ENCODE measurements around the gene ELMOD3. TPM values are rescaled to one million over a fixed set of nuclear protein-coding genes. Genes with fewer than 3 reads are reported as not detected.
A peak's percentile ranks its signal among the peaks of the same experiment; 100 is the strongest.
"Not testable (repeated sequence)": the region's sequence is repeated elsewhere in the genome, so short reads cannot be mapped to it uniquely, and the experiment has no call there.

ELMOD3 gene
- total RNA-seq, 1 donor from 2014 or later, result 27.0 TPM

DNA sequence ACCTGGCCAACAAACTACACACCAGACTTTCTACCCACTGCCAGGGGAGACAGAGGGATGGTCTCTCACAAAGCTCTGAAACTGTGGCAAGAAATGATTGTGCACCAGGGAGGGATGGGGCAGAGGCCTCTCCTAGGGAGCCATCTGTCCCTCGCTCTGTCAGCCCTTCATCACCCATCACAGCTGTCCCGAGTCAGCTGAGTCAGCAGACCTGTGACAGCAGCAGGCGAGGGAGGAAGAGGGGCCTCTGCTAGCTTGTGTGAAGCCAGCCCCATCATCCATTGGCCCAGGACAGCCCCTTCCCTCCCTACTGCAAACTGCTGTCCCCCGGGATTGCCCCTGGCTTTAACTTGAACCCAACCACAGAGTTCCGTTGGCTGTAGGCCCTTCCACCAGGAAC, 69.0 kb downstream of the ELMOD3 start:
- DNase-seq (ENCODE audit: low spot score), result no peak

DNA sequence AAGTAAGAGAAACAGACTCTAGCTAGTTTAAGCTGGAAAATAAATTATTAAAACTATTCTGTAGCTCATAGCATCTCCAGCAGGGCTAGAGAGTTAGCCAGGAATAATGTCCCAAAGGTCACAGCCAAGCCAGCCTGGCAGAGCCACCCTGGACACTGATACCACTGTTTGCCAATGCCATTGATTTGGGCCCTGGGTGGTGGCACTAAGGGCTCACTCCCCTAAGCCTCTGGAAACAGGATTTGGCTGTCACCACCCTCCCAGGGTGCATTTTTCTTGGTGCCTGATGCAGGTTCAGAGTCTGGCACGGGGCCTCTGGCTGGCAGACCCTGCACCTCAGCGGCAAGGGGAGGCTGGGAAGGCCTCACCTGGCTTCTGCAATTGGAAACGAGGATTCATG, 71.0 kb downstream of the ELMOD3 start:
- DNase-seq (ENCODE audit: low spot score), result no peak

DNA sequence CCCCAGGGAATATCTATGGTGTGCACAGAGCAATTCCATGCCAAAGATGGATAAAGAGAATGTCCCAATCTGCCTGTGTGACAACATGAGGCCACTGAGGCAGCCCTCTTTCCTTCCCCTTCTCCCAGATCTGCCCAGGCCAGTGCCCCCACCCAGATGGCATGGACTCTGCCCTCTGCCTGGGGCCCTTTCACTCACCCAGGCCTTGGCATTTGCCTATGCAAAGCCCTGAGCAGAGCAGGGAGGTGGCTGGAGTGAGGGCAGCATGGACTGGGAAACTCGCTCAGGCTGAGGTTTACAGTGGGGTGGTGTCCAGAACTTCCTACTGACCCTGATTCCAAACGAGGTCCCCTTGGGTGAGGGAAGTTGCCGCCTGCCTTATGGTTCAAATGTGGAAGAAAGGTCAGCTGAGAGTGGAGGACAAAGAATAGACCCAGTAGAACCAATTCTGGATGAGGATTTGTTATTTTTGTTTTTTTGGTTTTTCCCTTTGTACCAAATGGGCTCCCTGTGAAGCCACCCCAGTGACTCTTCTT, 72.8 kb downstream of the ELMOD3 start:
- DNase-seq (ENCODE audit: low spot score), result no peak

DNA sequence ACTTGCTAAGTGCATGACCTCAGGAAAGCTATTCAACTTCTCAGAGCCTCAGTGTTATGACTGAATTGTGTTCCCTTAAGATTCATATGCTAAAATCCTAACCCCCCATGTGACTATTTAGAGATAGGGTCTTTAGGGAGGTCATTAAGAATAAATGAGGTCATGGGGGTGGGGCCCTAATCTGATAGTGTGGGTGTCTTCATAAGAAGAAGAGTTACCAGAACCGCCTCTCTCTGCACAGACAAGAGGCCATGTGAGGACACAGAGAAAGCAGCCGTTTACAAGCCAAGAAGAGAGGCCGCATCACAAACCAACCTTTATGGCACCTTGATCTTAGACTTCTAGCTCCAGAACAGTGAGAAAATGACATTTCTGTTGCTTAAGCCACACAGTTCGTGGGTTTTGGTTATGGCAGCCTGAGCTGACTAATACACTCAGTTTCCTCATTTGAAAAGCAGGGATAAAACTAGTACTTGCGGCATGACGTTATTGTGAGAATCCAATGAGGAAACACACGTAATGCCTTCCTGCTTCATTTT, 73.8 kb downstream of the ELMOD3 start:
- no peak for DNase-seq (ENCODE audit: low spot score)

DNA sequence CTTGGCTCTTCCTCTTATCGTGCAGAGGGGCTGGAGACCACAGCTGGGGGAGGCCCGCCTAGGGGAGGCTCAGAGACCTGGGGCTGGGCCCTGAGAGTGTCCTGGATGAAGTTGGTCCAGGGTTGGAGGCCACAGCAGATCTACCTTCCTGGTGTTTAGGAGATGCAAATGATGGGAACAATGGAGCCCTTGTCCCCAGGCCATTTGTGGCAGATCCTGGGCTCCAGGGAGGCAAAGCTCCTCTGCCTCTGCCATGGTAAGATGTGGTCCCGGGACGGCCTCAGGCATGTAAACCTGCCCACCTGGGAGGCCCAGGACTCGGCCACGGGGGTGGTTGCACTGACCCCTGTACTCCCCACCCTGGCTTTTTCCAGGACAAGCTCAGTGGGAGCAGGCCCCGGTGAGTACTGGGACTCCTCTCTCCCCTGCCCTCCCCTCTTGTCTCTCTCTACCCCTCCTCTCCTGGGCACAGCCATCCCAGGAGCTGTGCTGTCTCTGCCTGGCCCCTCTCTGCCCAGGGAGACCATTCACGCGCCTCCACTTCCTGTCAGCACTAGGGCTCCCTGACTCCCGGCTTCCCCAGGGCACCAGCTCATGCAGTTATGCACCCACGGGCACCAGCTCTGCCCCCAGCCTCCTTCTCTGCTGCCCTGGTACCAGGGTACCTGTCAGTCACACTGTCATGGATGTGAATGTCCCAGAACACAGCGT, 74.8 kb downstream of the ELMOD3 start:
- no peak for DNase-seq (ENCODE audit: low spot score)

DNA sequence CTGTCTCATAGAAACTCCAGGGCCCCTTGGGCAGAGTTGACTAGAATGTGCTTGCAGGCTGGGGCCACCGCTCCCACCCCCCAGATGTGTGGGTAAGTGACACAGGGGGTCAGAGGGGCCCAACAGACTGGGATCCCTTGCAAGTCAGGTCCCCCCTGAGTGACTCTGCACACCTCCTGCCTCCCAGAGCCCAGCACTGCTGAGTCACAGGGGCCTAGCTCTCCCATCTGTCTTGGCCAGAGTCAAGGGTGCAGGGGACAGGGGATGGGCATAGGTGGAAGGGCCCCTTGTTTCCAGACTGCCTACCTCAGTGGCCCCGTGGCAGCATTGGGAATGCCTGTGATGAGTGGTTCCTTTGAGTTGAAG, 75.3 kb downstream of the ELMOD3 start:
- no peak for DNase-seq (ENCODE audit: low spot score)

DNA sequence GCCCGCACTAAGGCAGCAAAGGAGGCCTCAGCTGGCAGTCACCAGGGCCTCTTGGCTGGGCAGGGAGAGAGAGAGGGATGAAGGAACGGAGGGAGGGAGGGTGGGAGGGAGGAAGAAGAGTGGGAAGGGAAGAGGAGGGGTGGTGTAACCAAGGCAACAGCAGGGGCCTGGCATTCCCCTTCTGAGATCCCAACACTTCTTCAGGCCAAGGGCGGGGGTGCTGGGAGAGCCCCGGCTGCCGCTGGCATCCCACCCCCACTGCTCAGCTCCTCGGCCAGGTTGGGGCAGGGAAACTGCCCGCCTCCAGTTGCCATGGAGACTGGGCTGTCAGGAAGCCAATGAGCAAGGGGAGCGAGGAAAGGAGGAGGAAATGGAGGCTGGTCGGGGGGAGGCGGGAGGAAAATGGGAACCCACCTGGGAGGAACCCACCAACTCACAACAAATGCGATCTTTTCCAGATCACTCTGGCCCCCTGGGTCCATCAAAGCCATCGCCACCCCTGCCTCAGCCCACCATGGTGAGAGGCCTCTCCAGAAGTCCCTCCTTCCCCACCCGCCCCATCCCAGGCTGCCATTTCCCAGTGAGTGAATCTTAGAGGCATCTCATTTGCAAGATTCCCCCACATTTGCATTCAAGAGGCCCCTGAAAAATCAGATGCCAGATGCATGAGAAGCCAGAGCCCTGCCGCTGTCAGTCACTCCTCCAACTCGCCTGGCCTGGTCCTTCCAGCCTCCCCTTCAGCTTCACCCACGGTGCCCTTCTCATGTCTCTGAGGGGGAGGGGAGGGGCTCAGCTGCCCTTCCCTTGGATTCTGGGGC, 76.4 kb downstream of the ELMOD3 start:
- DNase-seq (ENCODE audit: low spot score), result peak; percentile 92

DNA sequence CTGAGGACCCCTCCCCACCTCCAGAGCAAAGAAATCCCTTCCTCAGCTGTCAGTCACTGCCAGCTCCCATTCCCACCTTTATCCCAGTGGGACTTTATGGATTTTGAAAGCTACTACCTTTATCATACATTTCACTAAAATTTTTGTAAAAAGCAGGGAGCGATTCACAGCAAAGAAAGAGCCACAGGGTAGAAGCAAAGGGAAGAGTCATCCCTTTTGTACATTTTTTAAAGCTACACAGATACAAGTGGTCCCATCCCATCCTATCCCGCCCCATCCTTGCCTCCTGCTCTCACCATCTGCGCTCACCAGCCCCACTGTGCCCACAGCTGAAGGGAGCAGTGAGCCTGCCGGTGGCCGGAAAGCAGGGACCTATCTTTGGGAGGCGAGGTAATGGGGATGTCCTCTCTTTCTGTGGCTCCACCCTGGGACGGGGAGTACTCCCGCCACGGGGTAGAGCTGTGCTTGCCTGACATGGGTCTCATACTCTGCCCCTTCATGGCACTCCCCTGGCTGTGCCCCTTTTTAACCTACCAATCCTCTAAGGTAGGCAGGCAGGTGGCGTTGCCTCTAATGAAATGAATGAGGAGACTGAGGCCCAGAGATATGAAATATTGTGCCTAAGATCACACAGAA, 77.1 kb downstream of the ELMOD3 start:
- no peak for DNase-seq (ENCODE audit: low spot score)

DNA sequence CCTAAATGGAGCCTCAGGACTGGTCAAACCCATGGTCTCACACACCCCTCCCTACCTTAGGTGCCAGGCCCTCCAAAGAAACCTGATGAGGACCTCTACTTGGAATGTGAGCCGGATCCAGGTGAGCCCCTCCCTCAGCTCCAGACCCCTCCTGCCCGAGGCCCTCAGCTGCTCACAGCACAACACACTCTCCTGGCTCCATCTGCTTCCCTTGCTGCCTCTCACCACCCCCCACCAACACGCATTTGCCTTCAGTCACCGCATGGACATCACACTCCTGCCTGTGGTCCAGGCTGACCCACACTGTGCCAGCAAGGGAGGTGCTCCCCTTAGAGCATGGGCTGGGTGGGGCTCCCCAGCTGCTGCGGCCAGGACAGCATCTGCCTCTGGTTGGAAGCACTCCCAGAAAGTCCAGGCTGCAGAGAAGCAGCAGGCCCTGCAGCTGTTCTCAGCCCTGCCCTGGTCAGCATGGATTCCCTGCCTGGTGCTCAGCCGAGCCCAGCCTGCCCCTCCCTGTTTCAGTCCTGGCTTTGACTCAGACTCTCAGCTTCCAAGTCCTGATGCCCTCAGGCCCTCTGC, 79.0 kb downstream of the ELMOD3 start:
- DNase-seq (ENCODE audit: low spot score), result peak; percentile 98

DNA sequence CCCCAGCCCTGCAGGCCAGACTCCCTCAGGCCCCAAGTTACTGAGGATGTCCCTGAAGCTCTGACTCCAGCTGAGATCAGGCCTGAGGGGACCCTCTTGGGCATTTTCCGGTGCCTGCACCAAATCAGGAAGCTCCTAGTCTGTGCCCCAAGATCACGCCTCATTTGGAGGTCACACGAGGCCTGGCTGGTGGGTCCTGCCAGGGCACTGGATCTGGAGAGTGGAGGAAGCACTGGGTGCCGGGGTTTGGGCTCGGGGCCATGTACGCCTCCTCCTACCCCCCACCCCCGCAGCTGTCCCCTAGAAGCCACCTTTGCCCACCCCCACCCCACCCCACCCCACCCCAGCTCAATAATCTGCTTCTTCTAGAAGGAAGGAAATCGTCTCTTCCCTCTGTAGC, 80.1 kb downstream of the ELMOD3 start:
- DNase-seq (ENCODE audit: low spot score), result no peak

DNA sequence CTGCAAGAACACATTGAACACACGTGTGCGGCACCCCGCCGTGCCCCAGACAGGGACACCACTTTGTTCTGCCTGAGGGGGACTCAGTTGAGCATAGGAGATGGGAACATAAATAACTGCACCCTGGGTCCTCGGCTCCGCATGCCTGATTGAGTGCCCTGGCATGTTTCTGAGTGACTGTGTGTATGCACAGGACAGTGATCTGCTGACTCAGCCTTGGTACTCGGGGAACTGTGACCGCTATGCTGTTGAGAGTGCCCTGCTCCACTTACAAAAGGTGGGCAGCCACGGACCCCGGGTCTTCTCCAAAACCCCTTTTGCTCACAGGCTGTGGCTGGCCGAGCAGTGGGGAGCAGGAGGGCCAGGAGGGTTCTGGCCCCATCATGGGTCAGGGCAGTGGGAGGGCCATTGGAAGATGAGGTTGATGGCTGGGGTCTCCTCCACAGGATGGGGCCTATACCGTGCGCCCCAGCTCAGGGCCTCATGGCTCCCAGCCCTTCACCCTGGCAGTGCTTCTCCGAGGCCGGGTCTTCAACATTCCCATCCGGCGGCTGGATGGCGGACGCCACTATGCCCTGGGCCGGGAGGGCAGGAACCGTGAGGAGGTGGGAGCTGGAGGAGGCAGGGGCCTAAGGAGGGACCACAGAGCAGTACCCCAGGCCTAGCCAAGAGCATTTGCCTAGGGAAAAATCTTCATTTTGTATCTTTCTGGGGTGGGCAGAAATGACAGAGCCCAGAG, 80.8 kb downstream of the ELMOD3 start:
- no peak for DNase-seq (ENCODE audit: low spot score)

DNA sequence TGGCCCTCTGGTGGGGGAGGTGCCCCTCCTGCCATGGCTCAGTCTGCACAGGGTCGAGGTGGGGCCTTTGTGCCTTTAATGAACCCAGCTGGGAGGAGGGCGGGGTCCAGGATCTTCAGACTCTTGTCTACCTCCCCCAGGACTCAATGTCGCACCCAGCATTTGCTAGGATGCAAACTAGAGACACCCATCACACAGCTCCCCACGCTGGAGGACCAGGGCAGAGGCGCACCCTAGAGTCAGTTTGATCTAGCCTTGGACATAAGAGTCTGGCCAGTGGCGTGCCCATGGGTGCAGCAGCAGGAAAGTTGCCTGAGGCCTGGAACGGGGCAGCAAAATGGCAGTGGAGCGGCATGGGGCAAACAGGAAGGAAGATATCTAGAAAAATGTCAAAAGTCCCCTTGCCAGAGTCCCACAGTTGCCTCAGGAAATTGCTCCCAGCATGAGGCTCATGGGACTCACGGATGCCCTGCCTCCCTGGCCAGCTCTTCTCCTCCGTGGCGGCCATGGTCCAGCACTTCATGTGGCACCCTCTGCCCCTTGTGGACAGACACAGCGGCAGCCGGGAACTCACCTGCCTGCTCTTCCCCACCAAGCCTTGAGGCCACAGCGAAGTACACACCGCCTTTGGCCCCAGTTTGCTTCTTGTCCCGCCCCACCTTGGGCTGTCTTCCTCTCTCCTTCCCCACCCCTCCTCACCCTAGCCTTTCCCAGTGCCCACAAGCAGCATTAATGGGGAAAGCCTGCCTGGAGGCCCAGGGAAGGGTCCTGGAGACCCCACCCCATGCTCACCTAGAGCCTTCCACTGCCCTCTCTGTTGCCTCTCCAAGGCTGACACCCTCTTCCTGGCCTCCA, 81.6 kb downstream of the ELMOD3 start:
- no peak for DNase-seq (ENCODE audit: low spot score)

DNA sequence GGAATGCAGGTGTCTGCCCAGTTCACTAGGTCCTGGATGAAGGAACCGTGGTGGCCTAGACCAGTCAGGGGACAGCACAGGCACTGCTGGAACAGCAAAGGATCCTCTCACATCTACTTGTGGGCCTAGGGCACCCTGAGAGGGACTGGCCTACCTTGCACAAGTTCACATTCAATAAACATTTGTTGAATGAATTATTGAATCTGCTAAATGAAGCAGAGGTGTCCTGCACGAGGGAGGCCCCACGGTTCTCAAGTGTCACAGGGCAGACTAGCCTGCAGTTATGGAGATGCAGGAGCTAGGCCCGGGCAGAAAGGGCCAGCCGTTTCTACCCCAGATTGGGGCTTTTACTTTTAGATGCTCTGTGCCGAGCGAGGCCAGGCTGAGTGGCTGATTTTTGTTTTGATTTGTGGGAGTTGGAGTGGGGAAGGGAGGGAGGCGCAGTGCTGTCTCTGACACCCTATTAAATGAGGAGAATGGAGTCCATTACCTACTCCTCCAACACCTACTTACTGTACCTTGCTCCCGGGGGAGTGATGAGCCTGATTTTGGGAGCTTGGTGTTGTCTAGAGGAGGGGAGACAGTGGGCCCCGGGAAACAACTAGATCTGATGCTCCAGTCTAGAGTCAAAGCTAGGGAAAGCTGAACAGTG, 82.4 kb downstream of the ELMOD3 start:
- no peak for DNase-seq (ENCODE audit: low spot score)

DNA sequence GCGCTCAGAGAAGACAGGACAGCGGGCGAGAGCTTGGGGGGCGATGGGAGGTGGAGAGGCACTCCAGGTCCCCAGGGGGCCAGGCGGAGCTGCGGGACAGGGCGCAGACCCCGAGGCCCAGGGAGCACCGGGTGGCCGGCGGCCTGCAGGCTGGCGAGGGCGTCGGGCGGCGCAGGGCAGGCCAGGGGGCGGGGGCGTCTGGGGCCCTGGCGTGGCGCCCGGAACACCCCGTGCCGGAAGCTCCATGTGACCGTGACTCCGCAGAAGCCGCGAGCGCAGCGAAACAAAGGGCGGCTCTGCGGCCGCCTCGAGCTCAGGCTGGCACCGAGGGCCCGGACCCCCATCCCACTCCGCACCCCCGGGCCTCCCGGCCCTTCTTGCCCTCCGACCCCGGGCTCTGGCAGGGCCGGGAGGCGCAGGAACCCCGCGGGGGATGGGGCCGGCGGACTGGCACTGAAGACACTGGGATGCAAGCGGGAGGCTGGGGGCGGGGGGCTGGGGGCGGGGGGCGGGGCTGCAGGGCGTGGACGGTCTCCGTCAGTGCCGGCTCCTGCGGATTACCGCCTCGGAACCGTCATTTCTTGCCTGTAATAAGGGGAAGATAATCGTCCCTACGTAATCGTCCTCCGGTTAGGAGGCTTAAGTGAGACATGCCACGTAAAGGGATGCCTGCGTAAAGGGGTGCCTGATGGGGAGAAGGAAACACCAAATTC, 83.1 kb downstream of the ELMOD3 start:
- DNase-seq (ENCODE audit: low spot score), result peak; percentile 83

DNA sequence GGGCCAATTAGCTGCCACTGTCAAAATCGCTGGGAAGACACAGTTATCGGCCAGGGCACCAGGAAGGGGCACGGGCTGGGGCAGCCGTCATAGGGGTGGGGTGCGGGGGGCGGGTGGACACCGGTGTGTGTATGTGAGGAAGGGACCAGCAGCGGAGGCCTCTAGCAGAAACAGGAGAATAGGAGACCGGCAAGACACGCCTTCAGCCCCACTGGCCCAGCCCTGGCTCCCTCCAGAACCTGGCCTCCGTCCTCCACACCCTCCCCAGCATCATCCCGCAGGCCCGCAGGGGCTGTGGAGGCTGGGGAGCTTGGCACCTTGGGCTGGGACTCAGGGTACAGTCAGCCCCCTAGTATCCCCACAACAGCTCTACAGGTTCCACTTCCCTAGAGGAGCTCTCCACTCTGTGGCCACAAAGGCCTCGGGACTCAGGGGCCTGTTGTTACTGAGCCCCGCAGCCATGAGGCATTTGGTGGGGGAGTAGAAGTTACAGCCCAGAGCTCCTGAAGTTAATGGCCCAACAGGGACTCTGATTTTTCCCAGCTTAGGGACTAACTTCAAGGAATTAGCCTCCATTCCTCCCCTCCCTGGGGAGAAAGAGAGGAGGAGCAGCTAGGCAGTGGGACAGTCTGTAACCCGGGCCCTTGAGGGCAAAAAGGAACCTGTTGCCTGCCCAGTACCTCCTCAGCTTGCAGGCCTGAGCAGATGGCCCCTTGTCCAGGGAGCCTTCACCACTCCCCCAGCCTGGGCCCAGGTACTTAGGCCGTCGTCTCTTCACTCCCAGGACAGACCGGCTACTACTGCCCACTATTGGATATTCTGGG, 83.8 kb downstream of the ELMOD3 start:
- DNase-seq (ENCODE audit: low spot score), result no peak

DNA sequence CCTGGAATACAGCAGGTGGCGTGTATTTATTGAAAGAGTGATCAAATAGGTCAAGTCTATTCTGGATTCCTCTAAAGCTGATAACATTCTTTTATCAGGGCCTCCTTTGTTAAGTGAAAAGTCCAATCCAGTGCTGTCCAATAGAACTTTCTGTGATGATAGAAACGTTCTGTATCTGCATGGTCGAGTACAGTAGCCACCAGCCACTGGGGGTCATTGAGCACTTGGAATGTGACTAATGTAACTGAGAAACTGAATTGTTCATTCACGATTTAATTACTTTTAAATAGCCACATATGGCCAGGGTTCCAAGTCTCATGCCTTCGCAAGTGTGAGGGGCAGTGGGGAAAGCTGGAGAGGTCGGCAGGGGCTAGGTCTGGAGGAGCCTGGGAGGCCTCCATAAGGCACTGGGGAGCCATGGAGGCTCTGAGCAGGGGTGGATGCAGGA, 84.5 kb downstream of the ELMOD3 start:
- DNase-seq (ENCODE audit: low spot score), result no peak

DNA sequence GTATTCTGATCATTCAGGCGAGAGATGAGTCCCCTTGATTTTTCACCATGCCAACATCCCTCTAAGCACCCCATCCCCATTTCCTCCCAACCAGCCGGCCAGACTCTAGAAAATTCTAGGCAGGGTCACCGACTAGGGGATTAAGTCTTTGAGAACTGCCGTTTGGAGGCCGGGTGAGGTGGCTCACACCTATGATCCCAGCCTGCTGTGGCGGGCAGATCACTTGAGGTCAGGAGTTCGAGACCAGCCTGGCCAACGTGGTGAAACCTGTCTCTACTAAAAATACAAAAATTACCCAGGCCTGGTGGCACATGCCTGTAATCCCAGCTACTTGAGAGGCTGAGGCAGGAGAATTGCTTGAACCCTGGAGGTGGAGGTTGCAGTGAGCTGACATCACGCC, 85.0 kb downstream of the ELMOD3 start:
- DNase-seq (ENCODE audit: low spot score), result not testable (repeated sequence)

DNA sequence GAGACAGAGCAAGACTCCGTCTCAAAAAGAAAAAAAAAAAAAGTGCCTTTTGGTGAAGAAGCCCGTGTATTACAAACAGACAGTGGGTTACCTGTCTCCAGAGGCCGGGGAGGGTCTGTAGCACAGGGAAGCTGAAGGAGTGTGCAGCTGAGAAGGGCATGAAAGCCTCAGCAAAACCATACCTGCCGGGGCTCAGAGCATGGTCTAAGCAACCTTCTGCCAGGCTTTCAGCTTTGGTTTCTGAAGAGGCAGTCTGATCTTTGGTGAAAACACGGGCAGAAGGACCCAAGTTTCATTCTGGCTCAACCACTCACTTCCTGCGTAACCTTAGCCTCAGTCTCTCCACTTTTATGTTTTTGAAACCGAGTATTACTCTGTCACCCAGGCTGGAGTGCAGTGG, 85.4 kb downstream of the ELMOD3 start:
- DNase-seq (ENCODE audit: low spot score), result no peak

Measured in umbilical cord (tissue), 2 donors.